Smooth muscle cell (in vitro differentiated cells): ENCODE measurements around the gene TRAF3IP1. TPM values are rescaled to one million over a fixed set of nuclear protein-coding genes. Genes with fewer than 3 reads are reported as not detected.

ENCODE experiments used
- DNase-seq: peaks from one replicate; lab custom pipeline; 2025; ENCODE audit not compliant: unreplicated experiment; lab: John Stamatoyannopoulos, UW
- H2AFZ ChIP-seq: fragments of 200-600 bp; sonication (generic); 2 replicates; pipeline ENCODE4 v1.6.0; 2016; ENCODE audit warnings: antibody characterized with exemption, low read depth, mild to moderate bottlenecking
- H3F3A ChIP-seq: fragments of 200-600 bp; sonication (generic); 2 replicates; pipeline ENCODE4 v1.6.0; 2017; ENCODE audit warnings: antibody characterized with exemption, low read depth
- H3K27ac ChIP-seq: fragments of 200-600 bp; sonication (generic); 2 replicates; pipeline ENCODE4 v1.5.1; 2016; ENCODE audit warnings: low read depth, mild to moderate bottlenecking
- H3K27me3 ChIP-seq: fragments of 200-600 bp; sonication (generic); 2 replicates; pipeline ENCODE4 v1.6.1; 2016; ENCODE audit warnings: low read depth, mild to moderate bottlenecking
- H3K36me3 ChIP-seq: fragments of 200-600 bp; sonication (generic); 2 replicates; pipeline ENCODE4 v1.5.1; 2016; ENCODE audit warnings: low read depth
- H3K4me1 ChIP-seq: fragments of 200-600 bp; sonication (generic); 2 replicates; pipeline ENCODE4 v1.5.1; 2016; ENCODE audit warnings: low read depth
- H3K4me2 ChIP-seq: fragments of 200-600 bp; sonication (generic); 2 replicates; pipeline ENCODE4 v1.6.0; 2016; ENCODE audit warnings: mild to moderate bottlenecking
- H3K4me3 ChIP-seq: fragments of 200-600 bp; sonication (generic); 2 replicates; pipeline ENCODE4 v1.5.1; 2016; ENCODE audit warnings: mild to moderate bottlenecking
- H3K79me2 ChIP-seq: fragments of 200-600 bp; sonication (generic); 2 replicates; pipeline ENCODE4 v1.6.0; 2016; ENCODE audit warnings: low read depth, mild to moderate bottlenecking
- H3K9ac ChIP-seq: fragments of 200-600 bp; sonication (generic); 2 replicates; pipeline ENCODE4 v1.6.0; 2016; ENCODE audit warnings: low read depth
- H3K9me3 ChIP-seq: fragments of 200-600 bp; sonication (generic); replicated peaks from 2 replicates; pipeline ENCODE4 v1.5.1; 2016; ENCODE audit warnings: low read depth
- H4K20me1 ChIP-seq: fragments of 200-600 bp; sonication (generic); 2 replicates; pipeline ENCODE4 v1.6.0; 2016; ENCODE audit warnings: low read depth
- CTCF ChIP-seq: fragments of 200-600 bp; sonication (generic); IDR thresholded peaks from 2 replicates; pipeline ENCODE4 v1.5.1; 2017; ENCODE audit warnings: borderline replicate concordance, mild to moderate bottlenecking, antibody characterized with exemption; ENCODE audit not compliant: insufficient read depth, poor library complexity, severe bottlenecking
- WGBS: methylation state at CpG from one replicate; pipeline ENCODE4 v1.1.7; 2016; ENCODE audit warnings: low lambda C conversion rate; 5-methylcytosine and 5-hydroxymethylcytosine counted together
- polyA plus RNA-seq: library from polyadenylated mRNA; unstranded; fragments of >200 nt; fragmentation: Nextera tagmentation; extraction: Ambion mirVana; gene quantifications from 2 replicates; pipeline ENCODE4 v1.2.1, GENCODE V29; 2016
- total RNA-seq: library from RNA; depleted of rRNA; stranded (reverse); fragments of >200 nt; gene quantifications from 2 replicates; pipeline ENCODE4 v1.2.3, GENCODE V29; 2014

The TRAF3IP1 gene
- total and polyA plus RNA-seq, 2 experiments from 2014 or later = 5.3 to 7.5 TPM

- no peak overlapping the region for H2AFZ ChIP-seq
- H3K27ac ChIP-seq = no peak overlapping the region
- no peak overlapping the region for H3K9ac ChIP-seq
- no peaks in the 10 kb centered on the region for H3K4me1 ChIP-seq
- no peaks in the 10 kb centered on the region for H3F3A ChIP-seq
- no peaks in the 10 kb centered on the region for H3K36me3 ChIP-seq
- no peaks in the 10 kb centered on the region for H4K20me1 ChIP-seq
- H3K27me3 ChIP-seq = no peaks in the 10 kb centered on the region
- no peak overlapping the region for H3K4me3 ChIP-seq
- H3K79me2 ChIP-seq = no peaks in the 10 kb centered on the region
- DNase-seq = no peak
- H3K9me3 ChIP-seq = no peaks in the 10 kb centered on the region
- H3K4me2 ChIP-seq = no peak overlapping the region
- WGBS = 95% methylated on average over 7 of the region's 7 CpGs
- TF ChIP-seq CTCF = no peak
Observed at GRCh38 chr2:238383743-238384380, 63.5 kb downstream of the TRAF3IP1 start.

- Histone ChIP-seq H3K27ac (no peak overlapping the region), H3K4me2 (no peak overlapping the region), H3K36me3 (no peaks in the 10 kb centered on the region), H3K79me2 (no peaks in the 10 kb centered on the region), H3K9ac (no peak overlapping the region), H4K20me1 (no peaks in the 10 kb centered on the region), H3K27me3 (no peaks in the 10 kb centered on the region), H3K9me3 (no peaks in the 10 kb centered on the region), H2AFZ (no peak overlapping the region), H3K4me1 (no peaks in the 10 kb centered on the region), H3F3A (no peaks in the 10 kb centered on the region), H3K4me3 (no peak overlapping the region)
- no peak for TF ChIP-seq CTCF
- DNase-seq = no peak
- 93% methylated on average over 4 of the region's 4 CpGs for WGBS
Observed at GRCh38 chr2:238387332-238387731, 67.0 kb downstream of the TRAF3IP1 start.

DNA sequence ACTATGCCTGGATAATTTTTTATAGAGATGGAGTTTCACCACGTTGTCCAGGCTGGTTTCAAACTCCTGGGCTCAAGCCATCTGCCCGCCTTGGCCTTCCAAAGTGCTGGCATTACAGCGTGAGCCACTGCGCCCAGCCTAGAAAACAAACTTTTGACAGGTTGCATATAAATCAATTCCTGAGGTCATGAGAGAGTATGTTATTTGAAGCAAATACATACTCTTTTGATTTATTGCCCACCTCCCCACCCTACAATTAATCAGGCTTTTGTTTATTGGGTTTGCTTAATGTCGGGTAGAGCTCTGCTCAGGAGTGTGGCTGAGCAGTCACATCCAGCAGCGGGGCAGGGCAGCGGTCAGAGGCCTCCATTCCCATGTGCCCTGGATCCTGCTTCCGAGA is 68.5 kb downstream of the TRAF3IP1 start:
- no peaks in the 10 kb centered on the region for H3K9me3 ChIP-seq
- H3K27me3 ChIP-seq = no peaks in the 10 kb centered on the region
- no peak for TF ChIP-seq CTCF
- no peaks in the 10 kb centered on the region for H3K36me3 ChIP-seq
- H3K9ac ChIP-seq = no peak overlapping the region
- no peak overlapping the region for H2AFZ ChIP-seq
- no peak for DNase-seq
- no peaks in the 10 kb centered on the region for H3K4me1 ChIP-seq
- H3K27ac ChIP-seq = no peak overlapping the region
- no peaks in the 10 kb centered on the region for H4K20me1 ChIP-seq
- H3K79me2 ChIP-seq = no peaks in the 10 kb centered on the region
- WGBS = 82% methylated on average over 8 of the region's 8 CpGs
- no peak overlapping the region for H3K4me3 ChIP-seq
- H3F3A ChIP-seq = no peaks in the 10 kb centered on the region
- H3K4me2 ChIP-seq = no peak overlapping the region

GRCh38 chr2:238389988-238390589 is 69.8 kb downstream of the TRAF3IP1 start:
- Histone ChIP-seq H3K4me1 (no peaks in the 10 kb centered on the region), H3K9ac (peak overlapping the region; percentile 33), H3K79me2 (no peaks in the 10 kb centered on the region), H3K4me2 (no peak overlapping the region), H3K27ac (peak overlapping the region; percentile 66), H3K36me3 (no peaks in the 10 kb centered on the region), H3K4me3 (no peak overlapping the region), H2AFZ (no peak overlapping the region), H3F3A (no peaks in the 10 kb centered on the region), H4K20me1 (no peaks in the 10 kb centered on the region), H3K27me3 (no peaks in the 10 kb centered on the region), H3K9me3 (no peaks in the 10 kb centered on the region)
- 84% methylated on average over 10 of the region's 10 CpGs for WGBS
- DNase-seq = no peak
- no peak for TF ChIP-seq CTCF
